GM18526 (cell line): ENCODE measurements around the gene TMX4.

Experiments used
- POLR2A ChIP-seq: IDR thresholded peaks from 3 replicates; pipeline ENCODE4 v1.6.1; 2011; ENCODE audit not compliant: insufficient read length; ENCODE audit errors: extremely low read depth

The TMX4 gene

DNA sequence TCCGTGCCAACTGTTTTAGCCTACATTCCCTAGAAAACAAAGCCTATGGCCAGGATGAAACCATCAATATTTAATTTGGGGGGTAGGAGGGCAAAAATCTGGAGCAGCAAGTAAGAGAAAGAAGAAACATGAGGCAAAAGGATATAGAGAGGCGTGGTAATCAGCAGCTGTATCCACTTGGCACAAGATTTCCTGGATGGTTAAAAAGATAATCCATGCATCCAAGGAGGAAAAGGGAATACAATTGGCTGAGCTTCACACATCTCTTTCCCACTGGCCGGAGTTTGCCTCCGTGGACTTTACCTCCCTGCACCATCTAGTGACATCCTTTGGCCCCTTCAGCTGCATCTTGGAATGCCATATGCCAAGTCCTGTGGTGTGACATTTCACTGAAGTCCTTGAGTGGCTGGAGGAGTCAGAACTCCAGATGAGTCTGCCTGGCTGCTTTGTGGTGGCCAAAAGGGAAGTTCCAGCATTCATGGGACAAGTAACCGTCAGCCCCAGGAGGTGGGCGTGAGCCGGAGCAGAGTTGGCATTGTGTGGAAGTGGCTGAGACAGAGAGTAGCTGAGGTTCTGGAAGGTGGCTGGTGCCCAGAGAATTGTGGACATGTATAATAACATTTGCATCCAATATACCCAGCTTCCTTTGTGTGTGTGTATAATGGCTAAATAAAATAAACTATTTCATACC is 13.7 kb upstream of the TMX4 start:
- no peak for TF ChIP-seq POLR2A

DNA sequence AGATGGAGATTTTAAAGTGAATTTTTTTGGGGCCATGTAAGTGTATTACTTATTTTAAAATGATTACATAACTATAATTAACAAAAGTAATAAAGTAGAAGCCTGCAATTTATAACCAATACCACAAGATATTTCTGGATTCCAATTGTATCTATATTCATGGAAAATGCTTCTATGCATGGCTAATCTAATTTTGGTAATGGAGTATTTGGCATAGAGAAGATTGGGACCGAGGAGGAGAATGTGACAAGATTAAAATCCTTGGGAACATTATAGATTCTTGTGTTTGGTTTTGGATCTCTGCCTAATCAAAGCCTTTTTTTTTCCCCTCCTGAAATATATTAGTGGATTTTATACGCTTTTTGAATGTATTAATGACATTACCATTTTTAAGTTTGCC is 12.9 kb upstream of the TMX4 start:
- no peak for TF ChIP-seq POLR2A

DNA sequence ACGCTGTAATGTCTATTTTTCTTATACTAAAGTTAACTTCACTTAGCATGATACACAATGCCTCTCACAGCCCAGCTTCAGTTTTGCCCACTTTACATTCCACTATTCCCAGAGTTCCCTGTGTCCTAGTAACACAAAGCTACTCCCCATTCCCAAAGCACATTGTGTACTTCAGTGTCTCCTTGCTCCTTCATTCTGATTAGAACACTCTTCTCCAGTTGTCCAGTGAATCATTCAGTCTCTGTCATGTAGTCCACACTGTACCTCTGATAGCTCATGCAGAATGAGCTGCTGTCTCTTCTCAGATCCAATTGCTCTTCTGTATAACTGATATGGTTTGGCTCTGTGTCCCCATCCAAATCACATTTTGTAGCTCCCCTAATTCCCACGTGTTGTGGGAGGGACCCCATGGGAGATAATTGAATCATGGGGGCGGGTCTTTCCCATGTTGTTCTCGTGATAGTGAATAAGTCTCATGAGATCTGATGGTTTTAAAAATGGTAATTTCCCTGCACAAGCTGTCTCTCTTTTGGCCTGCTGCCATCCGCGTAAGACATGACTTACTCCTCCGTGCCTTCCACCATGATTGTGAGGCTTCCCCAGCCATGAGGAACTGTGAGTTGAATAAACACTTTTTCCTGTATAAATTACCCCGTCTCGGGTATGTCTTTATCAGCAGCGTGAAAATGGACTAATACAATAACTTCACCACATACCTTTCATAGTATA is 2.1 kb upstream of the TMX4 start:
- TF ChIP-seq POLR2A = no peak

DNA sequence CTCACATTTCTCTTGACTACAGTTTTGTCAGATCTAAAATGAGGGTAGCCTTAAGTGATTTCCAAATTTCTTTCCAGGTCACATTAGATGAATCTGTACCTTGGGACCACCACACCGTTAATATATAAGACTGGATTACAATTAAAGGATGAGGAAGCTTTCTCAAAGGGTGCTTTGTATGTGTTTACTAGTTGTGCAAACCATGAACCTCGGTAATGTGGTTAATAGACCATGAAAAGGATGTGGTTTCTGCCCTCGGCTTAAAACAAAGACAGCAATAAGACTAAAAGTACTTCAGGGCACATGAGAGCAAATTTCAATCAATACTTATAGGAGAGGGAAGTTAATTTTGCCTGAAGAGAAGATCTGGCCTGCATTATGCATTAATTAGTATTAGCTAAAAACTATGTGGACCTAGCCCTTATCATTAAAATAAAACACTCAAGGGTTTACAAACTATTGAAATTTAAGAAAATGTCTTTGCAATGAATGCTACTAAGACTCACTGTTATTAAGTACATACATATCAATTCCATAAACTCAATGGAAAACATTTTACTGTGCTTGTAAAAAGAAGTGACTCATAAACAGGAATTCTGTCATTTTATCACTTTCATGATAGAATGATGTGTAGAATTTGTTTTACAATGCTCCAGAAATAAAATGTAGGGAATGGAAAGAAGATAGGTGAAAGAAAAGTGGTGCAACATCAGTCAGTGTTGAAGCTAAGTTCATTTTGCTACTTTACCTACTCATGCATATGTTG is 936 bp upstream of the TMX4 start:
- TF ChIP-seq POLR2A = no peak

DNA sequence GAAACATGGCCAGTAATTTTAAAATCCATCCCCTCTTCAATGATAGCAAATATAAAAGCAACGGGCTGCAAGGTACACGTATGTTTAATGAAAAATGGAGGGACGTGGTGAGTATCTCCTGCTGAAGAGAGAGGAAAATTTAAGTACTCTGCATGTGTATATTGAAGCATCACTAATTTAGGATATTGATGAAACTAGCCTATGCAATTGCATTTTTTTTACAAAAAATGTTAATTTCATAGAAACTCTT is 362 bp upstream of the TMX4 start:
- no peak for TF ChIP-seq POLR2A

DNA sequence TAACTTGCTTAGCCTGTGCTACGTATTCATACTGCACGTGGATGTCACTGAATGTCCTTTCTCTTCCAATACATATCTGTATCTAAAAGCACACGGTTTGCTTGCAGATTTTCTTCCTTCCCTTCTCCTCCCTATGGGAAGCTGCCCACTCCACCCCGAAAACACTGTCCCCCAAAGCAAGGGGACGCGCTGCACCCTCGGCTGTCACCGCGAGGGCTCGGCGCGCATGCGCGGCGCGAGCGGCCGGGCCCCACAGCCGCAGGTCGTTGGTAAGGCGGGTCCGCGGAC is 659 bp downstream of the TMX4 start:
- TF ChIP-seq POLR2A = no peak

DNA sequence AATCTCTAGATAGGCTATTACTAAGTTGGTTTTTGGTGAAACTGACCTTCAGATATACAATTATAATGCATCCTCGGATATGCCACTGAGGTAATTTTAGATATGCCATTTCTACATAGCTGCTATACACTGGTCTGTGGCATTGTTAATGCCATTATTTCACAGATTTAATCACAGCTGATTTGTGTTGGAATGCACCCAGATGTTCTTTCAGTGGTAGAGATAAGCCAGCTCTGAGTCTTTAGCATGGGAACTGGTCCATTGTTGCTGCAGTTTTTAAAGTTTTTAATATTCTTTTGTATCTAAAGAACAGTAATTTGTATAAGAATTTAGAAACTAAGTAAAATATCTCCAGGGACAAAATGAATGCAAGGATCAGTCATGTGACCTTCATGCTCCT is 6.8 kb downstream of the TMX4 start:
- no peak for TF ChIP-seq POLR2A

DNA sequence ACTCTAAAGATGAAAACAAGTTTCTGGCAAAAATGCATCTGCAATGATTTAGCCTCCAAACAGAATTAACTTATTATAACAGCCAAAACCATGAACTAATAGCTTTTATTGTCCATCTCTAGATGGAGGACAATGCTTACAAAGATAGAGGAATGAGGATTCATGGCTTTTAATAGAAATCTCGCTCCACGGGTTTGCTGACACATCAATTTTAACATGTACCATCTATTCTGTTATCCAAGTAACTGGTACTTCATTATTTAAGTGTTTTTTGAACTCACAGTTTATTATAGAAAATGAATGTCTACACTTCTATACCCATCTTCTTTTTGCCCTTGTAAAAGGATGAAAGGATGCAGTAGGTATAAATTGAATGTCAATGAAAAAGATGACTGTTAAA is 10.8 kb downstream of the TMX4 start:
- TF ChIP-seq POLR2A = no peak

DNA sequence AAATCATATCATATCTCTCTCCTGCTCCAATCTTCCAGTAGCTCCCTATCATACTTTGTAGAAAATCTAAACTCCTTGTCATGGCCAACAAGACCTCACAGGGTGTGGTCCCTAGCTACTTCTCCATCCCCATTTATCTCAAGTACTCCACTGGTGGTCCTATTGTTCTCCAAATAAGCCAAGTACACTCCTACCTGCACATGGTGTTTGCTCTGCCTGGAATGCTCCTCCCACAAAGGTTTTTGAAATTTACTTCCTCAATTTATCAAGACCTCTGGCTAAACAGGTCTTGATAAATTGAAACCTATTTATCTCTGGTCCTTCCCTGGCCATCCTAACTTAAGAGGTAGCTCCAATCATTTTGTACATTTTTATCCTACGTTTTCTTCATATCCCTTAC is 12.1 kb downstream of the TMX4 start:
- TF ChIP-seq POLR2A = no peak

DNA sequence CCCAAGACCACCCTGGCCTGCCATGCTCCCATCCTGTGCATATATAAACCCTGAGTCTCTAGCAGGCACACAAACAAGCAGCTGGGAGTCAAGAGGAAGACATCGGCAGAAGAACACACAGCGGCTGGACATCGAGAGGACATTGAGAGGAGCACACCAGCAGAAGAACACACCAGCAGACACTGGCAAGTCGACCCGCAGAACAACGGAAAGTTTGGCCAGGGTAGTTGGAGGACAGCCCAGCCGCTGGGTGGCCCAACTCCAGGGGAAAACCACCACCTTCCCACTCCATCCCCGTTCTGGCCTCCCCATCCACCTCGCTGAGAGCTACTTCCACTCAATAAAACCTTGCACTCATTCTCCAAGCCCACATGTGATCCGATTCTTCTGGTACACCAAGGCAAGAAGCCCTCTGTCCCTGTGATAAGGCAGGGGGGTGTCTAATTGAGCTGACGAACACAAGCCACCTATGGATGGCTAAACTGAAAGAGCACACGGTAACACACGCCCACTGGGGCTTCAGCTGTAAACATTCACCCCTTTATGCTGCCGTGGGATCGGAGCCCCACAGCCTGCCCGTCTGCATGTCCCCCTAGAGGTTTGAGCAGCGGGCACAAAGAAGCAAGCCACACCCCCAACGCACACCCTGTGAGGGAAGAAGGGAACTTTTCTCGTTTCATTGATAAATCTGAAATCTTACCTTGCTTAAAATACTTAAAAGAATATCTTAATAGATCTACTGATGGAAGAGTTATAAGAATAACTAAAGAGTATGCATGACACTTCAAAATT is 13.8 kb downstream of the TMX4 start:
- TF ChIP-seq POLR2A = no peak

DNA sequence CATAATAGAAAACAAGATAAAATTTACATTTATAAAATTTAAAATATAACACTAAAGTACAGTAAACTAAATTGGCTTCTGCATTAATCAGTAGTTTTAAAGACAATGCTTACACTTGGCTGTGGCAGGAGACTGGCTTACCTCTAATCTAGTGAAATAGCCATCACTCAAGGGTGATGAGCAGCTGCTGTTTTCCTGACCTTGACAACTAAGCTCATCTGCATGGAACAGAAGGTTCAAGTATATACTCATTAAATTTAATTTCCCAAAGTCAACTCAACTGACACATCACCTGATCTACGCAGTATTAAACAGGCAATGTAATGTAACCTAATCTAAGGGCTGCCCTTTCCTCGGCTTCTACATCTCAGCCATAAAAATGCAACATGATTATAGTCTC is 14.5 kb downstream of the TMX4 start:
- no peak for TF ChIP-seq POLR2A

DNA sequence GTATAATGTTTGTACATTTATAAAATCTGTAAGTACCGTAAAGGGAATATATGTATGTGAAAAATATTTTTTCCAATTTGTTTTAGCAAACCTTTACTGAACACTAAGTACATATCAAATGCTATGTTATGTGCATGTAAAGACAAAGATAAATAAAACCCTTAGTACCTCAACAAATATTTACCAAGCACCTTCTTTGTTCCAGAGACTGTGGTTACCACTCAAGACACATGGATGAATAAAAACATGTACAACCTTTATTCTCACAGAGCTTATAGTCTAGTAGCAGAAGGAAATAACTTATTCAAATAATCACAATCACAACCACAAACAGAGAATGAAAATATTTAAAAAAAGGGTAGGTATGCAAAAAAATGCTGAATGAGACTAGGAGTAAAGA is 17.5 kb downstream of the TMX4 start:
- TF ChIP-seq POLR2A = no peak

DNA sequence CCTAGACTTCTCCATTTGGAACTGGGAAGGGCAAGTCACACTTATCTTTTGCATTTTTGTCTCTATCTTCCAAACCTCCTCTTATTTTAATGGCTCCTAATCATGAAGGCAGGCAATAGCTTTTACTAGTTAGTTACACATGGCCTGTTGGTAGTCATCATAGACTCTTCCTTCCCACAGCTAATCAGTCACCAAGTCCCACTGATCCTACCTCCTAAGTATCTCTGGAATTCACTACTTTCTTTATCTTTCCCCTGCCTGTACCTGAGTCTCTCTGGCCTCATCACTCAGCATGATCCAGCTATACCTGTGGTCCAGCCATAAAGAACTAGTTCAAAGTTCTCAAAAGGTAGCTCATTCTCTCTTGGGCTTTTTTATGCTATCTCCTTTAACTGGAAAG is 18.8 kb downstream of the TMX4 start:
- TF ChIP-seq POLR2A = no peak

DNA sequence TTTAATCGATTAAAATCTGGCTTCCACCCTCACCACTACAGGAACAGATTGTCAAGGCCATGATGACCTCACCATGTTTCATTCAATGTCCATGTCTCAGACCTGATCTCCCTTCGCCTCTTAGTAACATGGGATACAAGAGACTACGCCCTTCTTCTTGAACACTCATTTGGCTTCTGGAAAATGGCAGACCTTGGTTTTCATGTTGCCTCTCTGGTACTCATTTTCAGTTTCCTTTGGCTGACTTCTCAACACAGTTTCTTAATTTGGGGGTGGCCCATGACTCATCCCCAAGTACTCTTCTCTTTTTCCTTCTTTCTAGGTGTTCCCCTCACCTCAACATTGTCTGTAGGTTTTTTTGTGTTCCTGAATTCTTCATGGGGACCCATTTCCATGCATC is 22.7 kb downstream of the TMX4 start:
- TF ChIP-seq POLR2A = no peak

DNA sequence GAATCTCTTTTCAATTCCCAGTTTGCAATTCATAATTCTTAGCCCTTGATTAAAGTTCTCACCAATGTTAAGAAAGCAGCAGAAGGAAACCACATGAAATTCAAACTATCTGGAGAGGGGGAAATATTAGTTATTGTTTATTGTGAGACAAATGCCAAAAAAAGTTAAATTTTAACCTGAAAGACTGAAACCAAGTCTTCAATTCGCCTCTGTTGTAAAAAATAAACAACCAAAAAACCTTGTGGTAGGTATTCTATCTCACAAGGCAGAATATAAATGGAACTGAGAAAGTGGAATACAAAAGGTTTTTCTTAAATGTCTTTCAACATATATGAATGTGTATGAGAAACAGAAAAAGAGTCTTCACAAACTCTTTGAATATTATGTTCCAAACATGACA is 24.8 kb downstream of the TMX4 start:
- no peak for TF ChIP-seq POLR2A

DNA sequence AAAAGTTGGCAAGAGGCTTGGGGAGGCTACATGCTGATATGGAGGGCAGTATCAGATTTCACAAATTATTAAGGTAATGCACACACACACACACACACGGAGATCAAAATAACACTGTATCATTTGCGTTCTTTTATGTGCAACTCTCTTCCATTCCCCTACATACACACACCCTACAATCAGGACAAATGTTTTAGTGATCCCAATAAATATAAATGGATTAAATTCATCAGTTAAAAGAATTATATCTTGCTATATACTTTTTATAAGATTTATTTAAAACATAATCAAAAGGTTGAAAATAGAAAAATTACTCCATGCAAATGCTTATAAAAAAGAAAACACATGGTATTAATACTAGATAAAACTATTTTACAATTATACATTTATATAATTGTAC is 25.9 kb downstream of the TMX4 start:
- no peak for TF ChIP-seq POLR2A
